WTC11 (cell line): ENCODE results near the gene NAALADL1. TPM values are rescaled to one million over a fixed set of nuclear protein-coding genes. Genes with fewer than 3 reads are reported as not detected.

ENCODE experiments used
- AFF4 ChIP-seq: sonication (generic); formaldehyde crosslinking; IDR thresholded peaks from 2 replicates; pipeline ENCODE4 v1.8.1; 2023; ENCODE audit warnings: mild to moderate bottlenecking, missing genetic modification reagents, borderline replicate concordance
- ERG ChIP-seq: fragments of 250-450 bp; sonication (Bioruptor Pico); IDR thresholded peaks from 2 replicates; pipeline ENCODE4 v1.8.0; 2021; ENCODE audit warnings: mild to moderate bottlenecking
- ETV6 ChIP-seq: sonication (generic); formaldehyde crosslinking; IDR thresholded peaks from 2 replicates; pipeline ENCODE4 v1.8.1; 2022; ENCODE audit warnings: mild to moderate bottlenecking, missing genetic modification reagents
- GABPB1 ChIP-seq: sonication (generic); formaldehyde crosslinking; IDR thresholded peaks from 2 replicates; pipeline ENCODE4 v1.8.1; 2023; ENCODE audit warnings: mild to moderate bottlenecking, missing genetic modification reagents
- HMGXB4 ChIP-seq: sonication (generic); formaldehyde crosslinking; IDR thresholded peaks from 2 replicates; pipeline ENCODE4 v1.8.1; 2023; ENCODE audit warnings: mild to moderate bottlenecking, moderate library complexity, missing genetic modification reagents
- MYBL2 ChIP-seq: sonication (generic); formaldehyde crosslinking; IDR thresholded peaks from 2 replicates; pipeline ENCODE4 v1.8.1; 2023; ENCODE audit warnings: mild to moderate bottlenecking, moderate library complexity, missing genetic modification reagents
- SMAD3 ChIP-seq: sonication (generic); formaldehyde crosslinking; IDR thresholded peaks from 2 replicates; pipeline ENCODE4 v1.8.0; 2022; ENCODE audit warnings: missing genetic modification reagents, mild to moderate bottlenecking, borderline replicate concordance
- SP1 ChIP-seq: sonication (generic); formaldehyde crosslinking; conservative IDR thresholded peaks from 2 replicates; pipeline ENCODE4 v1.8.1; 2022; ENCODE audit warnings: missing genetic modification reagents
- ZNF425 ChIP-seq: fragments of 250-450 bp; sonication (Bioruptor Pico); conservative IDR thresholded peaks from 2 replicates; pipeline ENCODE4 v1.9.0; 2021; ENCODE audit warnings: mild to moderate bottlenecking
- total RNA-seq: library from RNA; stranded (reverse); gene quantifications from 3 replicates; pipeline ENCODE4 v1.2.3, GENCODE V29; 2021
- TF ChIP-seq, protein P1 (sequence below): sonication (generic); formaldehyde crosslinking; IDR thresholded peaks from 2 replicates; pipeline ENCODE4 v1.8.0; 2022; ENCODE audit warnings: mild to moderate bottlenecking, missing genetic modification reagents
- TF ChIP-seq, protein P2 (sequence below): sonication (generic); formaldehyde crosslinking; IDR thresholded peaks from 2 replicates; pipeline ENCODE4 v1.8.1; 2023; ENCODE audit warnings: mild to moderate bottlenecking, missing genetic modification reagents, moderate library complexity
- TF ChIP-seq, protein P3 (sequence below): sonication (generic); formaldehyde crosslinking; IDR thresholded peaks from 2 replicates; pipeline ENCODE4 v1.8.0; 2022; ENCODE audit warnings: mild to moderate bottlenecking, missing genetic modification reagents
- TF ChIP-seq, protein P4 (sequence below): sonication (generic); formaldehyde crosslinking; IDR thresholded peaks from 2 replicates; pipeline ENCODE4 v1.8.1; 2023; ENCODE audit warnings: mild to moderate bottlenecking, missing genetic modification reagents
- TF ChIP-seq, protein P5 (sequence below): sonication (generic); formaldehyde crosslinking; IDR thresholded peaks from 2 replicates; pipeline ENCODE4 v1.8.0; 2023; ENCODE audit warnings: missing genetic modification reagents, mild to moderate bottlenecking, borderline replicate concordance

The NAALADL1 gene
- total RNA-seq, 1 experiment from 2014 or later, result 4.5 TPM

DNA sequence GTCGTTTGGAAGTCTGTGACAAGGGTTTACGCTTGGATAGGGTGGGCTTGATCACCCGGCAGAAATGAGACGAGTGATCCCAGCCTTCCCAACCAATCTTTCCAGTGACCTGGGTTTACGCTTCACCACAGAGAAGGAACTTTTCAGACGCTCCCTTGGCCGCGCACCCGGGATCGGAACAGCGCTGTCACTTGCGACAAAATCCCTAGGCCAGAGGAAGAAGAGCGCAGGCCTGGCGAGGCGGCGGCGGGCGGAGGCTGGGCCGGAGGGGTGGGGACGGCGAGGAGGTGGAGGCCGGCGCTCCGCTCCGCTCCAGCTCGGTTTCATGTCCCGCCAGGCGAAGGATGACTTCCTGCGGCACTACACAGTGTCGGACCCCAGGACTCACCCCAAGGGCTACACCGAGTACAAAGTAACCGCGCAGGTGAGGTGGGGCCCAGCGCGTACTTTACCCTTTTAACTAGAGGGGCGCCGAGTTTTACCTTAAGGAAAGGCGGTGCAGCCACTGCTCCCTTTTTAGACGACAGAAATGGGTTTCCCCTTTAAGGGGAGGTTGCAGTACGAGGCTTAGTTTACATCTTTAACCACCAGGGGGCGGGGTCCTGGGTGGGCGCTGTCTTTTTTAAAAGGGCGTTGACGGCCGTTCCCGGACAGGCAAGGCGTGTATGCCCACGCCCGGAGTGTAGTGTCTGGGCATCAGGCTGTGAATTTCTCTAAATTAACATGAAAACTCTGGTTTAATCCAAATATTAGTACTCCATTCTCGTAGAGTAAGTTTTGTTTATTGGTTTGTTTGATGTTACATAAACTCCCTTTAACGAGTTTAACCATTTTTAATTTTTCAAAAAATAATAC lies 30.9 kb downstream of the NAALADL1 start, which contains the start of gene SNX15 (continued):
- TF ChIP-seq, protein P1, sequence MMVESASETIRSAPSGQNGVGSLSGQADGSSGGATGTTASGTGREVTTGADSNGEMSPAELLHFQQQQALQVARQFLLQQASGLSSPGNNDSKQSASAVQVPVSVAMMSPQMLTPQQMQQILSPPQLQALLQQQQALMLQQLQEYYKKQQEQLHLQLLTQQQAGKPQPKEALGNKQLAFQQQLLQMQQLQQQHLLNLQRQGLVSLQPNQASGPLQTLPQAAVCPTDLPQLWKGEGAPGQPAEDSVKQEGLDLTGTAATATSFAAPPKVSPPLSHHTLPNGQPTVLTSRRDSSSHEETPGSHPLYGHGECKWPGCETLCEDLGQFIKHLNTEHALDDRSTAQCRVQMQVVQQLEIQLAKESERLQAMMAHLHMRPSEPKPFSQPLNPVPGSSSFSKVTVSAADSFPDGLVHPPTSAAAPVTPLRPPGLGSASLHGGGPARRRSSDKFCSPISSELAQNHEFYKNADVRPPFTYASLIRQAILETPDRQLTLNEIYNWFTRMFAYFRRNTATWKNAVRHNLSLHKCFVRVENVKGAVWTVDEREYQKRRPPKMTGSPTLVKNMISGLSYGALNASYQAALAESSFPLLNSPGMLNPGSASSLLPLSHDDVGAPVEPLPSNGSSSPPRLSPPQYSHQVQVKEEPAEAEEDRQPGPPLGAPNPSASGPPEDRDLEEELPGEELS (CRISPR knock-in tag), result 0 out of 2 replicates have a peak, but pooled peaks have one; percentile 36
- TF ChIP-seq AFF4 (no peak), ERG (CRISPR knock-in tag) (no peak), SP1 (peak; percentile 94), GABPB1 (CRISPR knock-in tag) (peak; percentile 53; the same call in 1 of the 2 replicates), SMAD3 (no peak), MYBL2 (CRISPR knock-in tag) (0 out of 2 replicates have a peak, but pooled peaks have one; percentile 32), ZNF425 (CRISPR knock-in tag) (no peak), ETV6 (CRISPR knock-in tag) (peak; percentile 31; the same call in 1 of the 2 replicates), HMGXB4 (CRISPR knock-in tag) (peak; percentile 55; the same call in 1 of the 2 replicates)
- TF ChIP-seq, protein P2, sequence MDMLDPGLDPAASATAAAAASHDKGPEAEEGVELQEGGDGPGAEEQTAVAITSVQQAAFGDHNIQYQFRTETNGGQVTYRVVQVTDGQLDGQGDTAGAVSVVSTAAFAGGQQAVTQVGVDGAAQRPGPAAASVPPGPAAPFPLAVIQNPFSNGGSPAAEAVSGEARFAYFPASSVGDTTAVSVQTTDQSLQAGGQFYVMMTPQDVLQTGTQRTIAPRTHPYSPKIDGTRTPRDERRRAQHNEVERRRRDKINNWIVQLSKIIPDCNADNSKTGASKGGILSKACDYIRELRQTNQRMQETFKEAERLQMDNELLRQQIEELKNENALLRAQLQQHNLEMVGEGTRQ (CRISPR knock-in tag), result peak; percentile 15; the same call in 1 of the 2 replicates
- TF ChIP-seq, protein P3, sequence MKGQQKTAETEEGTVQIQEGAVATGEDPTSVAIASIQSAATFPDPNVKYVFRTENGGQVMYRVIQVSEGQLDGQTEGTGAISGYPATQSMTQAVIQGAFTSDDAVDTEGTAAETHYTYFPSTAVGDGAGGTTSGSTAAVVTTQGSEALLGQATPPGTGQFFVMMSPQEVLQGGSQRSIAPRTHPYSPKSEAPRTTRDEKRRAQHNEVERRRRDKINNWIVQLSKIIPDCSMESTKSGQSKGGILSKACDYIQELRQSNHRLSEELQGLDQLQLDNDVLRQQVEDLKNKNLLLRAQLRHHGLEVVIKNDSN (CRISPR knock-in tag), result peak; percentile 26; the same call in 1 of the 2 replicates
- TF ChIP-seq, protein P4, sequence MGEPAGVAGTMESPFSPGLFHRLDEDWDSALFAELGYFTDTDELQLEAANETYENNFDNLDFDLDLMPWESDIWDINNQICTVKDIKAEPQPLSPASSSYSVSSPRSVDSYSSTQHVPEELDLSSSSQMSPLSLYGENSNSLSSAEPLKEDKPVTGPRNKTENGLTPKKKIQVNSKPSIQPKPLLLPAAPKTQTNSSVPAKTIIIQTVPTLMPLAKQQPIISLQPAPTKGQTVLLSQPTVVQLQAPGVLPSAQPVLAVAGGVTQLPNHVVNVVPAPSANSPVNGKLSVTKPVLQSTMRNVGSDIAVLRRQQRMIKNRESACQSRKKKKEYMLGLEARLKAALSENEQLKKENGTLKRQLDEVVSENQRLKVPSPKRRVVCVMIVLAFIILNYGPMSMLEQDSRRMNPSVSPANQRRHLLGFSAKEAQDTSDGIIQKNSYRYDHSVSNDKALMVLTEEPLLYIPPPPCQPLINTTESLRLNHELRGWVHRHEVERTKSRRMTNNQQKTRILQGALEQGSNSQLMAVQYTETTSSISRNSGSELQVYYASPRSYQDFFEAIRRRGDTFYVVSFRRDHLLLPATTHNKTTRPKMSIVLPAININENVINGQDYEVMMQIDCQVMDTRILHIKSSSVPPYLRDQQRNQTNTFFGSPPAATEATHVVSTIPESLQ (CRISPR knock-in tag), result no peak
- TF ChIP-seq, protein P5, sequence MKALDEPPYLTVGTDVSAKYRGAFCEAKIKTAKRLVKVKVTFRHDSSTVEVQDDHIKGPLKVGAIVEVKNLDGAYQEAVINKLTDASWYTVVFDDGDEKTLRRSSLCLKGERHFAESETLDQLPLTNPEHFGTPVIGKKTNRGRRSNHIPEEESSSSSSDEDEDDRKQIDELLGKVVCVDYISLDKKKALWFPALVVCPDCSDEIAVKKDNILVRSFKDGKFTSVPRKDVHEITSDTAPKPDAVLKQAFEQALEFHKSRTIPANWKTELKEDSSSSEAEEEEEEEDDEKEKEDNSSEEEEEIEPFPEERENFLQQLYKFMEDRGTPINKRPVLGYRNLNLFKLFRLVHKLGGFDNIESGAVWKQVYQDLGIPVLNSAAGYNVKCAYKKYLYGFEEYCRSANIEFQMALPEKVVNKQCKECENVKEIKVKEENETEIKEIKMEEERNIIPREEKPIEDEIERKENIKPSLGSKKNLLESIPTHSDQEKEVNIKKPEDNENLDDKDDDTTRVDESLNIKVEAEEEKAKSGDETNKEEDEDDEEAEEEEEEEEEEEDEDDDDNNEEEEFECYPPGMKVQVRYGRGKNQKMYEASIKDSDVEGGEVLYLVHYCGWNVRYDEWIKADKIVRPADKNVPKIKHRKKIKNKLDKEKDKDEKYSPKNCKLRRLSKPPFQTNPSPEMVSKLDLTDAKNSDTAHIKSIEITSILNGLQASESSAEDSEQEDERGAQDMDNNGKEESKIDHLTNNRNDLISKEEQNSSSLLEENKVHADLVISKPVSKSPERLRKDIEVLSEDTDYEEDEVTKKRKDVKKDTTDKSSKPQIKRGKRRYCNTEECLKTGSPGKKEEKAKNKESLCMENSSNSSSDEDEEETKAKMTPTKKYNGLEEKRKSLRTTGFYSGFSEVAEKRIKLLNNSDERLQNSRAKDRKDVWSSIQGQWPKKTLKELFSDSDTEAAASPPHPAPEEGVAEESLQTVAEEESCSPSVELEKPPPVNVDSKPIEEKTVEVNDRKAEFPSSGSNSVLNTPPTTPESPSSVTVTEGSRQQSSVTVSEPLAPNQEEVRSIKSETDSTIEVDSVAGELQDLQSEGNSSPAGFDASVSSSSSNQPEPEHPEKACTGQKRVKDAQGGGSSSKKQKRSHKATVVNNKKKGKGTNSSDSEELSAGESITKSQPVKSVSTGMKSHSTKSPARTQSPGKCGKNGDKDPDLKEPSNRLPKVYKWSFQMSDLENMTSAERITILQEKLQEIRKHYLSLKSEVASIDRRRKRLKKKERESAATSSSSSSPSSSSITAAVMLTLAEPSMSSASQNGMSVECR, result peak; percentile 71; the same call in 1 of the 2 replicates
